Ishikawa (cell line): Measurements from ENCODE around the gene NEDD4L.

Experiments
- CEBPB ChIP-seq: IDR thresholded peaks from 2 replicates; pipeline ENCODE4 v1.6.1; 2012
- CREB1 ChIP-seq: IDR thresholded peaks from 2 replicates; pipeline ENCODE4 v1.6.1; 2012; ENCODE audit warnings: low read depth
- EGR1 ChIP-seq: IDR thresholded peaks from 2 replicates; pipeline ENCODE4 v1.6.1; 2012
- EP300 ChIP-seq: IDR thresholded peaks from 2 replicates; pipeline ENCODE4 v1.6.1; 2012; ENCODE audit warnings: borderline replicate concordance
- FOXM1 ChIP-seq: IDR thresholded peaks from 2 replicates; pipeline ENCODE4 v1.6.1; 2012; ENCODE audit warnings: low read depth, borderline replicate concordance
- NFIC ChIP-seq: IDR thresholded peaks from 2 replicates; pipeline ENCODE4 v1.6.1; 2012
- RAD21 ChIP-seq: IDR thresholded peaks from 2 replicates; pipeline ENCODE4 v1.6.1; 2012; ENCODE audit warnings: low read depth
- TAF1 ChIP-seq: IDR thresholded peaks from 2 replicates; pipeline ENCODE4 v1.6.1; 2012; ENCODE audit warnings: low read depth, mild to moderate bottlenecking
- TCF12 ChIP-seq: IDR thresholded peaks from 2 replicates; pipeline ENCODE4 v1.6.1; 2012; ENCODE audit warnings: low read depth
- TEAD4 ChIP-seq: IDR thresholded peaks from 2 replicates; pipeline ENCODE4 v1.6.1; 2012
- YY1 ChIP-seq: IDR thresholded peaks from 2 replicates; pipeline ENCODE4 v1.6.1; 2012; ENCODE audit warnings: low read depth
- ZBTB7A ChIP-seq: IDR thresholded peaks from 2 replicates; pipeline ENCODE4 v1.6.1; 2012; ENCODE audit warnings: low read depth
- TF ChIP-seq, protein P1 (sequence below): IDR thresholded peaks from 2 replicates; pipeline ENCODE4 v1.6.1; 2012; ENCODE audit warnings: low read depth, mild to moderate bottlenecking
- TF ChIP-seq, protein P2 (sequence below): IDR thresholded peaks from 2 replicates; pipeline ENCODE4 v1.6.1; 2012
- TF ChIP-seq, protein P3 (sequence below): IDR thresholded peaks from 2 replicates; pipeline ENCODE4 v1.6.1; 2012

NEDD4L gene

DNA sequence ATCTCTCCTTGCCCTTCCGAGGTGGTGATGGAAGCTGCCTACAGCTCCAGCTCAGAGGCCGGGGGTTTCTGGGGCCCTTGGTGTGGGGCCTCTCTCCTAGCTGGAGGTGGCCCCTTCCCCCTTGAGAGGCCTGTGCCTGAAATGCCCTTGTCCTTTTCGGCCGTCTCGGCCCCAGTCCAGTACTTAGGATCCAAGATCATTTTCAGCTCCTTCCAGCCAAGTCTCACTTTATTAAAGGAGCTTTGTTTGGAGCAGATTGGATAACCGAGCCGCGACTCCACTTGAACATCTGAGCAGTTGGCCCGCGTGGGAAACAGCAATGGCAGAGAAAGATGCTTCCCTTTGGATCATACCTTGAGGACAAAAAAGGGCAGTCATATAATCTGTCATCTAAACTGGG is 125.0 kb downstream of the NEDD4L start:
- TF ChIP-seq TCF12 (no peak), RAD21 (no peak)

DNA sequence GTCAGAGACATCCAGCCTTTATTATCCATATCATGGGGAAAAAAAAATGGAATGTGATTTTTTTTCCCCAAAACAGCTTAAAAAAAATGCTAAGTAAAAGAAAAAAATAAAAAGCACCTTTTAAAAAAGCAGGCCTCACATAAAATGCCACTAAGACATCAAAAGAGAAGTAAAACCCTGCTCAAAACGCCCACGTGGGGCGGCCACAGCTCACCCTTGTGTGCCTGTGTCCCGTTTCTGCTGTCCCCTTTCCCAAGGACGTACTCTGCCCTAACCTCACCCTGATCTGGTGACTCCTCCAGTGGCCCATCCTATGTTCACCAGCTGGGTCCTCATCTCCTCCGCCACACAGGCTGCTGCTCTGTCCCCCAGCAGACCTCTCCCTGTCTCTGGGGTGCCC is 125.4 kb downstream of the NEDD4L start:
- TF ChIP-seq, protein P1, sequence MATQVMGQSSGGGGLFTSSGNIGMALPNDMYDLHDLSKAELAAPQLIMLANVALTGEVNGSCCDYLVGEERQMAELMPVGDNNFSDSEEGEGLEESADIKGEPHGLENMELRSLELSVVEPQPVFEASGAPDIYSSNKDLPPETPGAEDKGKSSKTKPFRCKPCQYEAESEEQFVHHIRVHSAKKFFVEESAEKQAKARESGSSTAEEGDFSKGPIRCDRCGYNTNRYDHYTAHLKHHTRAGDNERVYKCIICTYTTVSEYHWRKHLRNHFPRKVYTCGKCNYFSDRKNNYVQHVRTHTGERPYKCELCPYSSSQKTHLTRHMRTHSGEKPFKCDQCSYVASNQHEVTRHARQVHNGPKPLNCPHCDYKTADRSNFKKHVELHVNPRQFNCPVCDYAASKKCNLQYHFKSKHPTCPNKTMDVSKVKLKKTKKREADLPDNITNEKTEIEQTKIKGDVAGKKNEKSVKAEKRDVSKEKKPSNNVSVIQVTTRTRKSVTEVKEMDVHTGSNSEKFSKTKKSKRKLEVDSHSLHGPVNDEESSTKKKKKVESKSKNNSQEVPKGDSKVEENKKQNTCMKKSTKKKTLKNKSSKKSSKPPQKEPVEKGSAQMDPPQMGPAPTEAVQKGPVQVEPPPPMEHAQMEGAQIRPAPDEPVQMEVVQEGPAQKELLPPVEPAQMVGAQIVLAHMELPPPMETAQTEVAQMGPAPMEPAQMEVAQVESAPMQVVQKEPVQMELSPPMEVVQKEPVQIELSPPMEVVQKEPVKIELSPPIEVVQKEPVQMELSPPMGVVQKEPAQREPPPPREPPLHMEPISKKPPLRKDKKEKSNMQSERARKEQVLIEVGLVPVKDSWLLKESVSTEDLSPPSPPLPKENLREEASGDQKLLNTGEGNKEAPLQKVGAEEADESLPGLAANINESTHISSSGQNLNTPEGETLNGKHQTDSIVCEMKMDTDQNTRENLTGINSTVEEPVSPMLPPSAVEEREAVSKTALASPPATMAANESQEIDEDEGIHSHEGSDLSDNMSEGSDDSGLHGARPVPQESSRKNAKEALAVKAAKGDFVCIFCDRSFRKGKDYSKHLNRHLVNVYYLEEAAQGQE, result no peak
- TF ChIP-seq TCF12, result no peak
- TF ChIP-seq, protein P2, sequence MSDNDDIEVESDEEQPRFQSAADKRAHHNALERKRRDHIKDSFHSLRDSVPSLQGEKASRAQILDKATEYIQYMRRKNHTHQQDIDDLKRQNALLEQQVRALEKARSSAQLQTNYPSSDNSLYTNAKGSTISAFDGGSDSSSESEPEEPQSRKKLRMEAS, result no peak
- TF ChIP-seq RAD21, result no peak
- no peak for TF ChIP-seq TEAD4
- TF ChIP-seq, protein P3, sequence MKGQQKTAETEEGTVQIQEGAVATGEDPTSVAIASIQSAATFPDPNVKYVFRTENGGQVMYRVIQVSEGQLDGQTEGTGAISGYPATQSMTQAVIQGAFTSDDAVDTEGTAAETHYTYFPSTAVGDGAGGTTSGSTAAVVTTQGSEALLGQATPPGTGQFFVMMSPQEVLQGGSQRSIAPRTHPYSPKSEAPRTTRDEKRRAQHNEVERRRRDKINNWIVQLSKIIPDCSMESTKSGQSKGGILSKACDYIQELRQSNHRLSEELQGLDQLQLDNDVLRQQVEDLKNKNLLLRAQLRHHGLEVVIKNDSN, result no peak
- TF ChIP-seq FOXM1, result no peak
- TF ChIP-seq CEBPB, result no peak
- no peak for TF ChIP-seq CREB1
- no peak for TF ChIP-seq TAF1
- no peak for TF ChIP-seq NFIC
- no peak for TF ChIP-seq EGR1
- TF ChIP-seq YY1, result no peak
- TF ChIP-seq ZBTB7A, result no peak
- no peak for TF ChIP-seq EP300

DNA sequence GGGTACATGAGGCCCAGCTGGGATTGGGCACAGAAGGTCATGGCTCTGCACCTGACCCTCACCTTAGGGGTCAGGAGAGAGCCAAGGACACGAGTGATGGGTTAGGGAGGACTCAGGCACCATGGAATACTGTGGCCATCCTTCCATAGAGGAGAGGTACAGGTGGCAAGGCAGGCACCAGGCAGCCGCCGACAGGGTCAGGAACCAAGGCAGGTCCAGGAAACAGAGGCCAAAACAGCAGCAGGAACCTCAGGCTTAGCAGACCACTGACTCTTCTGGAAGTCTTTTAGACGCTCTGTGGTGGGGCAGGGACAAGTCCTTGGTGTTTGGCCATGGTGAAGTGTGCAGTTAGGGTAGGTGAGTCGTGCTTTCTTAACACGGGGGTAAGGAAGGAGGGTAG is 128.0 kb downstream of the NEDD4L start:
- TF ChIP-seq CREB1 (no peak), TAF1 (no peak), NFIC (no peak), FOXM1 (no peak), ZBTB7A (no peak), TEAD4 (no peak), RAD21 (no peak), EP300 (no peak), EGR1 (no peak)
- TF ChIP-seq, protein P2, result no peak
- TF ChIP-seq, protein P1, result no peak

DNA sequence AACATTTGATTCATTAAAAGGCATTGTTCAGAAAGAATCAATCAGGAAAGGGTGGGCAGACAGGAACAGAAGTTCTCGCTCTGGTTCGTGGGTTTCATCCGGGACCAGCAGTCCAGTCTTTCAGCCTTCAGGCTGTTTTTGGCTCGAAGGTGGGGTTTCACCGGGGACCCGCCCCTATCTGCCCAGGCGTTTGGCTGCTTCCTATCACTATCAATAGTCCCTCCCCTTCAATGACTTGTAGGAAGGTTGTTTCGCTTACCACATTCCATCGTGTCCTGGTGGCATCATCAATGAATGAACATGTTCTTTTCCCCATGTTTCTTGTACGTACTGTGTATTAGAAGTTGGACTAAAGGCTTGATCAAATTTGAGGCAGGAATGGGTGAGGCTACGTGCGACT is 130.3 kb downstream of the NEDD4L start:
- TF ChIP-seq CEBPB (no peak), NFIC (no peak), EP300 (no peak), EGR1 (no peak), YY1 (no peak), ZBTB7A (no peak), CREB1 (no peak), TAF1 (no peak), RAD21 (no peak), TEAD4 (no peak)
- TF ChIP-seq, protein P1, result no peak
- TF ChIP-seq, protein P2, result no peak

DNA sequence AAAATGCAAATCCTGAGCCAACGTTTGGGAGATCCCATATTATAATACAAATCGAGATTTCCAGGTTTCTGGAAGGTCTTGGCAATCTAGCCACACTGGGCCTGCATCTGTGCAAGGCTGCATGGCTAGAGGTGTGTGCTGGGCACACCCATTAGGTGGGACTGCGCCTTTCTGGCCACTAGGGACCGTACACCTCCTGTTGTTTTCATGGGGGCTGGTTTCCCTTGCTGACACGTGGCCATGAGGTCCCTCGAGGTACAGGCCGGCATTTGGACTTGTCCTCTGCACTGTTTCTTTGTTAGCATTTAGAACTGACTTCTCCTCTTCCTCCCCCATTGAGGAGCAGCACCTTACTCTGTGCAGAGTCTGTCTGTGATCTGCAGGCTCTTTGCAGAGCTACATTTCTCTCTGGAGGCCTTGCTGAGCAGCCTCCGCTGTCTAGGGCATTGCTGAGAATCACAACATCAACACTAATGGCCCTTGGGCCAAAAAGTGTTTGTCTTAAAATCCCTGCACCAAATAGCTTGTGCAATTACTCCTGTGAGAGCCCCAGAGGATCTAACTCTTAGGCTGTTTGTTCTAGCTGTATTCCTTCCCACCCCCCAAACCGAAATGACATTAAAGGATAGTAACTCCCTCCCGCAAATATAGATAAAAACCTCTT is 131.2 kb downstream of the NEDD4L start:
- no peak for TF ChIP-seq YY1
- no peak for TF ChIP-seq FOXM1
- TF ChIP-seq RAD21, result no peak
- TF ChIP-seq EGR1, result no peak
- TF ChIP-seq, protein P3, result no peak
